RWPE1 (cell line): ENCODE data around the gene WAC.

Source experiments
- CTCF ChIA-PET: fragments of 350-600 bp; sonication (Branson Sonifier 250); formaldehyde crosslinking; extraction: SDS; loops from one replicate; lab custom pipeline; 2021; lab: Yijun Ruan, JAX
- POLR2A ChIA-PET: fragments of 400-600 bp; formaldehyde crosslinking; extraction: SDS; loops from one replicate; lab custom pipeline; 2020; ENCODE audit warnings: antibody characterized with exemption; ENCODE audit not compliant: low non-redundant PET; lab: Yijun Ruan, JAX
- DNase-seq: peaks from one replicate; pipeline ENCODE4 v3.0.0; 2012; ENCODE audit warnings: low spot score
- H3K27ac ChIP-seq: fragments of 450-650 bp; 2 replicates; pipeline ENCODE4 v1.5.1; 2017
- CTCF ChIP-seq: fragments of 450-650 bp; conservative IDR thresholded peaks from 2 replicates; pipeline ENCODE4 v1.5.1; 2017; ENCODE audit warnings: low read depth, mild to moderate bottlenecking

Gene WAC

GRCh38 chr10:28620251-28620650 is 87.3 kb downstream of the WAC start:
- CTCF ChIA-PET: interaction anchor here (0.6 kb wide), 1 partner anchor 909 kb away, joined by 3 read pairs; no protein-coding TSS in a partner anchor
- H3K27ac ChIP-seq: no peak overlapping the region
- POLR2A ChIA-PET: interaction anchor here (0.6 to 0.7 kb wide), 2 partner anchors 18 to 466 kb away, joined by 3 to 4 read pairs; no protein-coding TSS in a partner anchor
- no peak for DNase-seq
- TF ChIP-seq CTCF: no peak

GRCh38 chr10:28623483-28623882 is 90.6 kb downstream of the WAC start:
- TF ChIP-seq CTCF: no peak
- DNase-seq: no peak
- ChIA-PET CTCF (no interaction called here), POLR2A (no interaction called here)
- H3K27ac ChIP-seq: no peak overlapping the region

GRCh38 chr10:28624351-28624750 is 91.4 kb downstream of the WAC start:
- ChIA-PET CTCF (interaction anchor here (1.6 kb wide), 1 partner anchor 39 kb away, joined by 4 read pairs; no protein-coding TSS in a partner anchor), POLR2A (no interaction called here)
- TF ChIP-seq CTCF: no peak
- H3K27ac ChIP-seq: no peak overlapping the region
- DNase-seq: no peak

- CTCF ChIA-PET: interaction anchor here (0.6 kb wide), 2 partner anchors 21 to 563 kb away, joined by 3 to 4 read pairs; no protein-coding TSS in a partner anchor
- POLR2A ChIA-PET: no interaction called here
- TF ChIP-seq CTCF: no peak
- no peak for DNase-seq
- no peak overlapping the region for H3K27ac ChIP-seq
Measured at GRCh38 chr10:28627102-28627501, 94.2 kb downstream of the WAC start.

GRCh38 chr10:28628184-28628893 is 95.4 kb downstream of the WAC start:
- H3K27ac ChIP-seq: no peak overlapping the region
- ChIA-PET POLR2A (no interaction called here), CTCF (interaction anchor here (0.5 to 1.5 kb wide), 4 partner anchors 13 to 678 kb away, joined by 4 to 5 read pairs (median 4); no protein-coding TSS in a partner anchor)
- peak; percentile 76 for DNase-seq
- peak; percentile 84 for TF ChIP-seq CTCF

GRCh38 chr10:28631896-28632583 is 99.1 kb downstream of the WAC start:
- ChIA-PET CTCF (interaction anchor here (0.5 to 1.2 kb wide), 5 partner anchors 32 to 1101 kb away, joined by 3 to 7 read pairs (median 5); no protein-coding TSS in a partner anchor), POLR2A (interaction anchor here (0.6 kb wide), 1 partner anchor 46 kb away, joined by 3 read pairs; the partner anchor contains the start of gene BAMBI)
- H3K27ac ChIP-seq: no peak overlapping the region
- no peak for TF ChIP-seq CTCF
- no peak for DNase-seq
